Muscle layer of colon (tissue), 2 donors: ENCODE data around the gene TRAPPC5.

Experiments
- H3K27ac ChIP-seq: one replicate; pipeline ENCODE4 v1.7.0; 2013; ENCODE audit warnings: low read depth, mild to moderate bottlenecking, low read length, moderate library complexity
- H3K27me3 ChIP-seq, 2 donors: one replicate each; pipeline ENCODE4 v1.7.0; 2013; ENCODE audit warnings: low read length in 2 of 2, mild to moderate bottlenecking in 2 of 2; ENCODE audit not compliant: insufficient read depth in 2 of 2, control insufficient read depth in 1 of 2
- H3K36me3 ChIP-seq: one replicate; pipeline ENCODE4 v1.7.0; 2013; ENCODE audit warnings: mild to moderate bottlenecking, low read length; ENCODE audit not compliant: insufficient read depth
- H3K4me1 ChIP-seq: one replicate; pipeline ENCODE4 v1.7.0; 2013; ENCODE audit warnings: mild to moderate bottlenecking, low read length; ENCODE audit not compliant: insufficient read depth
- H3K4me3 ChIP-seq, 2 donors: one replicate each; pipeline ENCODE4 v1.7.0; 2013; ENCODE audit warnings: low read length in 2 of 2, low read depth in 1 of 2, mild to moderate bottlenecking in 1 of 2, moderate library complexity in 1 of 2
- H3K9ac ChIP-seq: one replicate; pipeline ENCODE4 v1.7.0; 2013; ENCODE audit warnings: low read length
- H3K9me3 ChIP-seq: one replicate; pipeline ENCODE4 v1.7.0; 2013; ENCODE audit warnings: mild to moderate bottlenecking, low read length
- donor health status: abdominal sarcoma.
- donor health status: Adenocarcinoma of cecum.

The TRAPPC5 gene

GRCh38 chr19:7729831-7730285 lies 49.2 kb downstream of the TRAPPC5 start:
- H3K4me3 ChIP-seq, result no peak overlapping the region

GRCh38 chr19:7730286-7731217 lies 49.9 kb downstream of the TRAPPC5 start:
- H3K9me3 ChIP-seq, result no peaks in the 10 kb centered on the region
- H3K27ac ChIP-seq, result no peak overlapping the region
- H3K36me3 ChIP-seq, result no peaks in the 10 kb centered on the region
- H3K9ac ChIP-seq, result no peak overlapping the region
- no peaks in the 10 kb centered on the region for H3K4me1 ChIP-seq
- H3K27me3 ChIP-seq, result peaks cover 0 to 48% of the 10 kb centered on the region in 2 donors
- no peak overlapping the region for H3K4me3 ChIP-seq

More at GRCh38 chr19:7729831-7730285, 49.2 kb downstream of the TRAPPC5 start:
- Histone ChIP-seq H3K27ac (no peak overlapping the region), H3K27me3 (peaks cover 0 to 48% of the 10 kb centered on the region in 2 donors), H3K9me3 (no peaks in the 10 kb centered on the region), H3K36me3 (no peaks in the 10 kb centered on the region), H3K9ac (no peak overlapping the region), H3K4me1 (no peaks in the 10 kb centered on the region)

GRCh38 chr19:7731218-7731595 lies 50.6 kb downstream of the TRAPPC5 start:
- no peak overlapping the region for H3K9ac ChIP-seq
- H3K36me3 ChIP-seq, result no peaks in the 10 kb centered on the region
- H3K27ac ChIP-seq, result no peak overlapping the region
- no peaks in the 10 kb centered on the region for H3K4me1 ChIP-seq
- no peaks in the 10 kb centered on the region for H3K9me3 ChIP-seq
- H3K27me3 ChIP-seq, result peaks cover 0 to 48% of the 10 kb centered on the region in 2 donors
- H3K4me3 ChIP-seq, result no peak overlapping the region

- Histone ChIP-seq H3K4me1 (no peaks in the 10 kb centered on the region), H3K4me3 (no peak overlapping the region), H3K9me3 (no peaks in the 10 kb centered on the region), H3K27ac (no peak overlapping the region), H3K9ac (no peak overlapping the region), H3K27me3 (peaks cover 0 to 48% of the 10 kb centered on the region in 2 donors), H3K36me3 (no peaks in the 10 kb centered on the region)
Measured at GRCh38 chr19:7731615-7732014, 51.0 kb downstream of the TRAPPC5 start.

- no peak within 1 kb of the TSS for H3K9ac ChIP-seq
- H3K4me1 ChIP-seq, result no peaks in the 10 kb centered on the region
- peaks cover 0 to 48% of the 10 kb centered on the region in 2 donors for H3K27me3 ChIP-seq
- no peaks in the 10 kb centered on the region for H3K9me3 ChIP-seq
- H3K27ac ChIP-seq, result no peak within 1 kb of the TSS
- no peak within 1 kb of the TSS for H3K4me3 ChIP-seq
- no peaks in the 10 kb centered on the region for H3K36me3 ChIP-seq
Measured at GRCh38 chr19:7732045-7732444, 51.4 kb downstream of the TRAPPC5 start, which contains the start of gene CLEC4G. CLEC4G (minus strand) TSS chr19:7732110; CDS start chr19:7732102, 8 bp downstream.

- no peak overlapping the region for H3K4me3 ChIP-seq
- H3K9me3 ChIP-seq, result no peaks in the 10 kb centered on the region
- no peaks in the 10 kb centered on the region for H3K4me1 ChIP-seq
- H3K9ac ChIP-seq, result no peak overlapping the region
- no peaks in the 10 kb centered on the region for H3K36me3 ChIP-seq
- peaks cover 0 to 41% of the 10 kb centered on the region in 2 donors for H3K27me3 ChIP-seq
- H3K27ac ChIP-seq, result no peak overlapping the region
Measured at GRCh38 chr19:7733376-7733775, 52.7 kb downstream of the TRAPPC5 start.

- no peaks in the 10 kb centered on the region for H3K4me1 ChIP-seq
- H3K9ac ChIP-seq, result no peak overlapping the region
- H3K36me3 ChIP-seq, result no peaks in the 10 kb centered on the region
- no peak overlapping the region for H3K4me3 ChIP-seq
- no peak overlapping the region for H3K27ac ChIP-seq
- peaks cover 0 to 30% of the 10 kb centered on the region in 2 donors for H3K27me3 ChIP-seq
- no peaks in the 10 kb centered on the region for H3K9me3 ChIP-seq
Measured at GRCh38 chr19:7734220-7735203, 53.9 kb downstream of the TRAPPC5 start.

- Histone ChIP-seq H3K27me3 (peaks cover 0 to 13% of the 10 kb centered on the region in 2 donors), H3K9ac (no peak overlapping the region), H3K36me3 (no peaks in the 10 kb centered on the region), H3K27ac (no peak overlapping the region), H3K4me3 (no peak overlapping the region), H3K4me1 (no peaks in the 10 kb centered on the region), H3K9me3 (no peaks in the 10 kb centered on the region)
Measured at GRCh38 chr19:7736148-7736547, 55.5 kb downstream of the TRAPPC5 start.

- H3K27ac ChIP-seq, result no peak overlapping the region
- no peak overlapping the region for H3K4me3 ChIP-seq
- no peaks in the 10 kb centered on the region for H3K4me1 ChIP-seq
- peaks cover 0 to 3% of the 10 kb centered on the region in 2 donors for H3K27me3 ChIP-seq
- H3K9me3 ChIP-seq, result no peaks in the 10 kb centered on the region
- H3K36me3 ChIP-seq, result no peaks in the 10 kb centered on the region
- no peak overlapping the region for H3K9ac ChIP-seq
Measured at GRCh38 chr19:7737215-7737614, 56.6 kb downstream of the TRAPPC5 start.
